Astrocyte (in vitro differentiated cells and primary cell): Measurements from ENCODE around the gene RALGDS.

Experiments
- CTCF ChIP-seq: IDR thresholded peaks from 2 replicates; pipeline ENCODE4 v1.5.1; 2011; ENCODE audit warnings: low read depth, mild to moderate bottlenecking, inconsistent platforms, low read length, moderate library complexity; ENCODE audit not compliant: insufficient read depth
- EZH2 ChIP-seq: IDR thresholded peaks from 2 replicates; pipeline ENCODE4 v1.6.1; 2012; ENCODE audit warnings: mild to moderate bottlenecking, low read length, inconsistent platforms; ENCODE audit not compliant: insufficient read depth

GRCh38 chr9:133066181-133066983, 54.7 kb downstream of the RALGDS start:
- TF ChIP-seq CTCF: no peak
- TF ChIP-seq EZH2: no peak
